HepG2 (cell line): ENCODE measurements around the gene RUVBL1.

Experiments used
- CAMTA2 ChIP-seq: sonication (generic); formaldehyde crosslinking; IDR thresholded peaks from 2 replicates; pipeline ENCODE4 v1.4.0; 2020; ENCODE audit warnings: mild to moderate bottlenecking, missing genetic modification reagents, borderline replicate concordance
- CBX5 ChIP-seq: sonication (generic); formaldehyde crosslinking; IDR thresholded peaks from 2 replicates; pipeline ENCODE4 v1.4.0; 2020; ENCODE audit warnings: missing genetic modification reagents, borderline replicate concordance
- EZH2 ChIP-seq: conservative IDR thresholded peaks from 2 replicates; pipeline ENCODE4 v1.6.1; 2012; ENCODE audit warnings: mild to moderate bottlenecking, low read depth, low read length, moderate library complexity
- FOXP1 ChIP-seq, 2 experiments: fragments of 450-650 bp in 1 of 2; IDR thresholded peaks; 2 replicates each; pipeline ENCODE4 v1.6.1; 2017 to 2018; ENCODE audit warnings: antibody characterized with exemption in 1 of 2
- MAFK ChIP-seq, 2 experiments: IDR thresholded peaks in 1 of 2; conservative IDR thresholded peaks in 1 of 2; 2 replicates each; pipeline ENCODE4 v1.6.1; 2011; ENCODE audit warnings: improper control_type of control experiment in 2 of 2, low read length in 2 of 2
- MTA3 ChIP-seq: sonication (generic); formaldehyde crosslinking; IDR thresholded peaks from 2 replicates; pipeline ENCODE4 v1.4.0; 2020; ENCODE audit warnings: missing genetic modification reagents
- NFYB ChIP-seq: sonication (generic); formaldehyde crosslinking; IDR thresholded peaks from 2 replicates; pipeline ENCODE4 v1.4.0; 2020; ENCODE audit warnings: missing genetic modification reagents
- POLR2AphosphoS5 ChIP-seq: IDR thresholded peaks from 2 replicates; pipeline ENCODE4 v1.6.1; 2012; ENCODE audit warnings: low read depth, low read length
- SPEN ChIP-seq: sonication (generic); formaldehyde crosslinking; IDR thresholded peaks from 2 replicates; pipeline ENCODE4 v1.5.1; 2020; ENCODE audit warnings: low read depth, mild to moderate bottlenecking, missing genetic modification reagents
- TEF ChIP-seq: sonication (generic); formaldehyde crosslinking; IDR thresholded peaks from 2 replicates; pipeline ENCODE4 v1.5.0; 2020; ENCODE audit warnings: missing genetic modification reagents
- ZBTB21 ChIP-seq: sonication (generic); formaldehyde crosslinking; IDR thresholded peaks from 2 replicates; pipeline ENCODE4 v1.4.0; 2020; ENCODE audit warnings: missing genetic modification reagents
- TF ChIP-seq, protein P1 (sequence below): IDR thresholded peaks from 2 replicates; pipeline ENCODE4 v1.6.1; 2018; ENCODE audit warnings: missing genetic modification reagents
- TF ChIP-seq, protein P2 (sequence below): sonication (generic); formaldehyde crosslinking; IDR thresholded peaks from 2 replicates; pipeline ENCODE4 v1.5.0; 2020; ENCODE audit warnings: mild to moderate bottlenecking, missing genetic modification reagents, moderate library complexity

DNA sequence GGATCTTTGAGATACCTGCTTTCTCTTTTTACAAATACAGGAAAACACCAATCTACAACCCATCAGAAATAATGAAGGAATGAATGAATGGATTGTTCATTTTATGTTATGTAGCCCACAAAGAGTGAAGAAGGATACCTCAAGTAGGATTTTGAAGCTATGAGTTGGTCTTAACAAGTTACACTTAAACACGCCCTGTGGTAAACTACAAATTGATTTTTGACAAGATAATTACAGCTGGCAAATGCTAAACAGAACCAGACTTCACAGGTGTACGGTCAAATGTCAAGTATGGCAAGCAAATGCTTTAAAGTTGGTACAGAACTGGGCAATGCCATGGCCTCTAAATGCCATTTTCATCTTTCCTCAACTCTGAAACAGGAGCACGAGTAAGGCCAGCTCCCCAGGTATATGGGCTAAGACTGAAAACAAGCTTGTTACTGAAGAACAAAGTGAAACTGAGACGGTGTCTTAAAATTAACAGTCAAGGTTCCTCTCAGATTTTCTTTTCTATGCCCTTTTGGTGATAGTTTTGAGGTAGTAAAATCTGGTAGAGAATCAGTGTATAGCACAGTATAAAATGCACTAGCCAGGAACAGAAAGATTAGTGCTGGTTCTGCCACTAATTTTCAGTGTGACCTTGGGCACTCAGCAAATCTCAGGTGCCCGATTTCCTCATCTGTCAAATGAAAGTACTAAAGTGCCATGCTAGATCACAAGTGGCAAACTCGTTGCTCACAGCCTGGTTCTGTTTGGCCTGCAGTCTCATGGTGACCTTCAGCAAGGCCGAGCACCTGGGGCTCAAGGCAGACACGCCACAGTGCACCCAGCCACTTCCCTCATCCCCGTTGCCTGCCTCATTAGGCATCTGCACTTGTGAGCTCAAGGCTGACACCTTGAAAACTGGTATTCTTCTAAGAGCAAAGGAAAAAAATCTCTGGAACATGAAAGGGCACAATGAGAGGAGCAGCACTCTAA is 9.5 kb downstream of the RUVBL1 start:
- TF ChIP-seq FOXP1 (IDR thresholded peaks at IDR 0.05) (no peak), FOXP1 (CRISPR knock-in tag; IDR thresholded peaks at IDR 0.05) (no peak), NFYB (CRISPR knock-in tag) (no peak), ZBTB21 (CRISPR knock-in tag) (no peak), CBX5 (CRISPR knock-in tag) (no peak), EZH2 (no peak), SPEN (CRISPR knock-in tag) (no peak), CAMTA2 (no peak), MAFK (conservative IDR thresholded peaks at IDR 0.05 in 1 of 2, IDR thresholded peaks at IDR 0.05 in 1 of 2; ENCODE audit: low read length in 2 of 2) (no peak), POLR2AphosphoS5 (no peak), TEF (CRISPR knock-in tag) (no peak), MTA3 (CRISPR knock-in tag) (no peak)
- TF ChIP-seq, protein P1, sequence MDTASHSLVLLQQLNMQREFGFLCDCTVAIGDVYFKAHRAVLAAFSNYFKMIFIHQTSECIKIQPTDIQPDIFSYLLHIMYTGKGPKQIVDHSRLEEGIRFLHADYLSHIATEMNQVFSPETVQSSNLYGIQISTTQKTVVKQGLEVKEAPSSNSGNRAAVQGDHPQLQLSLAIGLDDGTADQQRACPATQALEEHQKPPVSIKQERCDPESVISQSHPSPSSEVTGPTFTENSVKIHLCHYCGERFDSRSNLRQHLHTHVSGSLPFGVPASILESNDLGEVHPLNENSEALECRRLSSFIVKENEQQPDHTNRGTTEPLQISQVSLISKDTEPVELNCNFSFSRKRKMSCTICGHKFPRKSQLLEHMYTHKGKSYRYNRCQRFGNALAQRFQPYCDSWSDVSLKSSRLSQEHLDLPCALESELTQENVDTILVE (CRISPR knock-in tag), result no peak
- TF ChIP-seq, protein P2, sequence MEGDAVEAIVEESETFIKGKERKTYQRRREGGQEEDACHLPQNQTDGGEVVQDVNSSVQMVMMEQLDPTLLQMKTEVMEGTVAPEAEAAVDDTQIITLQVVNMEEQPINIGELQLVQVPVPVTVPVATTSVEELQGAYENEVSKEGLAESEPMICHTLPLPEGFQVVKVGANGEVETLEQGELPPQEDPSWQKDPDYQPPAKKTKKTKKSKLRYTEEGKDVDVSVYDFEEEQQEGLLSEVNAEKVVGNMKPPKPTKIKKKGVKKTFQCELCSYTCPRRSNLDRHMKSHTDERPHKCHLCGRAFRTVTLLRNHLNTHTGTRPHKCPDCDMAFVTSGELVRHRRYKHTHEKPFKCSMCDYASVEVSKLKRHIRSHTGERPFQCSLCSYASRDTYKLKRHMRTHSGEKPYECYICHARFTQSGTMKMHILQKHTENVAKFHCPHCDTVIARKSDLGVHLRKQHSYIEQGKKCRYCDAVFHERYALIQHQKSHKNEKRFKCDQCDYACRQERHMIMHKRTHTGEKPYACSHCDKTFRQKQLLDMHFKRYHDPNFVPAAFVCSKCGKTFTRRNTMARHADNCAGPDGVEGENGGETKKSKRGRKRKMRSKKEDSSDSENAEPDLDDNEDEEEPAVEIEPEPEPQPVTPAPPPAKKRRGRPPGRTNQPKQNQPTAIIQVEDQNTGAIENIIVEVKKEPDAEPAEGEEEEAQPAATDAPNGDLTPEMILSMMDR (CRISPR knock-in tag), result no peak
